HG03159 (cell line): ENCODE data around the gene APOC4.

Experiments
- ATAC-seq: cut with Tn5 transposase; IDR thresholded peaks from one replicate; pipeline ENCODE4 v1.9.1; 2021; ENCODE audit warnings: mild to moderate bottlenecking, moderate library complexity; ENCODE audit not compliant: unreplicated experiment

The APOC4 gene

DNA sequence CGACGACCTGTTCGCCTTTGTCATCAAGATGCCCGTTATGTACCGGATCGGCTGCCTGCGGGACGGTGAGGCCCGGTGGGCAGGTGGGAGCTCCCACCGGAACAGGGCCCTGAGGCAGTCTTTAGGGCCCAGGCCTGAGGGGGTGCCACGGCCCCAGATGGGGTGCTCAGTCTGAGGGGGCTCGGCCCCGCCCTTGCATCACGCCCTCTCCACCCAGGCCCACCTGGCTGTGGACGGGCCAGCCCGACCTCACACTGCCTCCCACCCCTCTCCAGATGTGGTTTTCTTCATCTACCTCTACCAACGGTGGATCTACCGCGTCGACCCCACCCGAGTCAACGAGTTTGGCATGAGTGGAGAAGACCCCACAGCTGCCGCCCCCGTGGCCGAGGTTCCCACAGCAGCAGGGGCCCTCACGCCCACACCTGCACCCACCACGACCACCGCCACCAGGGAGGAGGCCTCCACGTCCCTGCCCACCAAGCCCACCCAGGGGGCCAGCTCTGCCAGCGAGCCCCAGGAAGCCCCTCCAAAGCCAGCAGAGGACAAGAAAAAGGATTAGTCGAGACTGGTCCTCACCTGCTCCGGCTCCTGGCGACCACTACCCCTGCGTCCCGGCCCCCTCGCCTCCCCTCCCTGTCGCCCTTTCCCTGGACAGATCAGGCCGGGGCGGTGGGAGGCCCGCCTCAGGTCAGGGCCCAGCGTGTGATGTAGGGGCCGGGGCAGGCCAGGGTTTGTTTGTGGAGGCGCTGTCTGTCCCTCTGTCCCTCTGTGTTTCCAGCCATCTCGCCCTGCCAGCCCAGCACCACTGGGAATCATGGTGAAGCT, 50.5 kb downstream of the APOC4 start:
- no peak for ATAC-seq

DNA sequence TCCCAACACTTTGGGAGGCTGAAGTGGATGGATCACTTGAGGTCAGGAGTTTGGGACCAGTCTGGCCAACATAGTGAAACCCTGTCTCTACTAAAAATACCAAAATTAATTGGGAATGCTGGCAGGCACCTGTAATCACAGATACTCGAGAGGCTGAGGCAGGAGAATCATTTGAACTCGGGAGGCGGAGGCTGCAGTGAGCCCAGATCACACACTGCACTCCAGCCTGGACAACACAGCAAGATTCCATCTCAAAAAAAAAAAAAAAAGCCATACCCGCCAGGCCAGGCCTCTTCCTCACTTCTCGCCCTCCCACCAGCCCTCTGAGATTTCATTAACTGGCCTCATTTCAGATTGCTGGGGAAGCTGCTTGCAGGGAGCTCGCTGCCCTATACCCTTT, 51.5 kb downstream of the APOC4 start:
- ATAC-seq, result no peak

DNA sequence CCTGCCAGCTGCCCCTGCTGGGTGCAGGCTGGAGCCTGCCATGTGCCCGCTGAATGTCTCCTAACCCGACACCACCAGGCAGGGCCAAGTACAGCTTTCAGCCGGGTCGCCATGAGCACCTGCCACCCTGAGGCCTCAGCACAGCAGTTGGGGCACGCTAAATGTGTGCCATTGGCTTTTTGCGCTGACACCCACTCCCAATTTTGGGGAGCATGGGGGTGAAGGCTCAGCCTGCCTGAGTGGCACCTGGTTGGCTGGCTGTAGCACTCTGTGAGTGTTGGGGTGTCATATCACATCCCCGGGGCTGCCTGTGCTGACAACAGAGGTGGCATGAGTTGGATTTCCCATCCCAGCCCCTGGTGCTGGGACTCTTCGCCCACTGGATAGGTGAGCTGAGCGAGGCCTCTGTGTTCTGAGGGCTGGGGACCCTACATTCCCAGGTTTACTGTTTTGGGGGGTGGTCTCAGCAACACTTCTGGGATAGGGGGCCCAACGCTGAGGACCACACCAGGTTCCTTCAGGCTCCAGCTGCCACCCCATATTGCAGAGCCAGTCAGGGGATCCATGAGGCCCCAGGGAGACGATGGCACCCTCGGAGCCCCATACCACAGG, 52.0 kb downstream of the APOC4 start:
- ATAC-seq, result no peak
